ENCODE measurements around the gene CCDC40. TPM values are rescaled to one million over a fixed set of nuclear protein-coding genes. Genes with fewer than 3 reads are reported as not detected.

The CCDC40 gene
- total and polyA plus RNA-seq, 2 of the 13 experiments (the other 11 are each of a cell fraction or from before 2014, with no cell fraction given) = 4.1 to 5.5 TPM

DNA sequence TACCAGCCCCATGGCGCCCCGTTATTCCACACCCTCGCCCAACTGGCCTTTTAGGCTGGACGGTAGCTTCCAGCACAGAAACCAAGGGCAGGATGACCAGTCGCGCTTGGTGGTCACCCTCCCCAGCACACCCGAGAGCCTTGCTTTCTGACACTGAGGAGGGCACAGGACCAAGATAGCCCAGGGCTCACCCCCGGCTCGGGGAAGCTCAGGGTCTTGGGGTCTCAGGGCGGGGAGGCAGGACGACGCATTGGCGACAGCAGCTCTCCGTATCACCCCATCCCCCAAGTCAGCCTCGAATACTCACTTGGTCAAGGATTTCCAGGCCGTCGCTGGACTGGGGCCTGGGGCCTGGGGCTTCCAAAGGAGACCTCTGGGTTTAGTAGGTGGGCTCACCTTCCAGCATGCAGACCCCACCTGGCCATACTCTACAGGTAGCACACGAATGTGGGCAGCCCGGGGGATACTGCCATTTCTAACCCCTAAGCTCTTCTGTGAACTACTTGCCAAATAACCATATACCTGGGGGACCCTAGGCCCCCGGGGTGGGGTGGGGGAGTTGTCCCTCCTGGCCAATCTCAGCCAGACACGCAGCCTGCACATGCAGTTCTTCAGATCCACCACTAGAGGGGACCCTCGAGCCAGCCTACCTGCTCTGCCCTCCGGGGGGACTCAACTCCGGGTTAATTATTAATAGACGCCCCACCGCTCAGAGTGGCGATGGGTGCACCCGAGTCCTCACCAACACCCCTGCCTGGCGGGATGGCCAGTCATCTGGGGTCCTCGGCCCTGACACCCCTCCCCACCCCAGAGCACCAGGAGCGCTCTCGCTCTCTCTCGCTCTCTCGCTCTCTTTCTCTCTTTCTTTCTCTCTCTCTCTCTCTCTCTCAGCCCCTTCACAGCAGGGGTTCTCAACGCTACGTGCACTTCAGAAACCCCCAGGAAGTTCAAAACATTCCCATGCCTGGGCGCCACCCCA is 30.8 kb upstream of the CCDC40 start (continued):
- TF ChIP-seq ZNF850 (CRISPR knock-in tag; conservative IDR thresholded peaks at IDR 0.05) = no peak
- TF ChIP-seq ZNF501 (CRISPR knock-in tag; IDR thresholded peaks at IDR 0.05) = peak; percentile 64
- TF ChIP-seq REPIN1 (CRISPR knock-in tag; IDR thresholded peaks at IDR 0.05; ENCODE audit: borderline replicate concordance, low read depth) = no peak; the same call in 1 of the 2 replicates
- no peak; the same call in 1 of the 2 replicates for TF ChIP-seq HNRNPL (IDR thresholded peaks at IDR 0.05; ENCODE audit: low read depth, low read length)
- TF ChIP-seq, protein P1, sequence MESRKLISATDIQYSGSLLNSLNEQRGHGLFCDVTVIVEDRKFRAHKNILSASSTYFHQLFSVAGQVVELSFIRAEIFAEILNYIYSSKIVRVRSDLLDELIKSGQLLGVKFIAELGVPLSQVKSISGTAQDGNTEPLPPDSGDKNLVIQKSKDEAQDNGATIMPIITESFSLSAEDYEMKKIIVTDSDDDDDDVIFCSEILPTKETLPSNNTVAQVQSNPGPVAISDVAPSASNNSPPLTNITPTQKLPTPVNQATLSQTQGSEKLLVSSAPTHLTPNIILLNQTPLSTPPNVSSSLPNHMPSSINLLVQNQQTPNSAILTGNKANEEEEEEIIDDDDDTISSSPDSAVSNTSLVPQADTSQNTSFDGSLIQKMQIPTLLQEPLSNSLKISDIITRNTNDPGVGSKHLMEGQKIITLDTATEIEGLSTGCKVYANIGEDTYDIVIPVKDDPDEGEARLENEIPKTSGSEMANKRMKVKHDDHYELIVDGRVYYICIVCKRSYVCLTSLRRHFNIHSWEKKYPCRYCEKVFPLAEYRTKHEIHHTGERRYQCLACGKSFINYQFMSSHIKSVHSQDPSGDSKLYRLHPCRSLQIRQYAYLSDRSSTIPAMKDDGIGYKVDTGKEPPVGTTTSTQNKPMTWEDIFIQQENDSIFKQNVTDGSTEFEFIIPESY (CRISPR knock-in tag; IDR thresholded peaks at IDR 0.05) = peak; percentile 40
- no peak for TF ChIP-seq KLF11 (CRISPR knock-in tag; IDR thresholded peaks at IDR 0.05)
- no peak for TF ChIP-seq ZNF644 (CRISPR knock-in tag; IDR thresholded peaks at IDR 0.05; ENCODE audit: low read depth)
- TF ChIP-seq NFATC3 (CRISPR knock-in tag; IDR thresholded peaks at IDR 0.05) = no peak
- 0 out of 2 replicates have a peak, but pooled peaks have one; percentile 11 for TF ChIP-seq SP4 (CRISPR knock-in tag; IDR thresholded peaks at IDR 0.05)
- TF ChIP-seq RORA (CRISPR knock-in tag; IDR thresholded peaks at IDR 0.05) = no peak
- TF ChIP-seq ZBTB3 (CRISPR knock-in tag; IDR thresholded peaks at IDR 0.05; ENCODE audit: borderline replicate concordance, low read depth) = no peak
- no peak for TF ChIP-seq ZNF839 (CRISPR knock-in tag; IDR thresholded peaks at IDR 0.05; ENCODE audit: borderline replicate concordance)
- TF ChIP-seq MEF2D (CRISPR knock-in tag; IDR thresholded peaks at IDR 0.05) = 0 out of 2 replicates have a peak, but pooled peaks have one; percentile 30
- TF ChIP-seq MAFF (IDR thresholded peaks at IDR 0.05; ENCODE audit: low read depth, low read length) = no peak
- TF ChIP-seq TCF12 (IDR thresholded peaks at IDR 0.05) = no peak
- no peak for TF ChIP-seq TCF12 (CRISPR knock-in tag; IDR thresholded peaks at IDR 0.05)
- peak; percentile 96 for TF ChIP-seq RAD21 (CRISPR knock-in tag; IDR thresholded peaks at IDR 0.05)
- peak; percentile 68 for TF ChIP-seq DMAP1 (CRISPR knock-in tag; IDR thresholded peaks at IDR 0.05)
- TF ChIP-seq, protein P2, sequence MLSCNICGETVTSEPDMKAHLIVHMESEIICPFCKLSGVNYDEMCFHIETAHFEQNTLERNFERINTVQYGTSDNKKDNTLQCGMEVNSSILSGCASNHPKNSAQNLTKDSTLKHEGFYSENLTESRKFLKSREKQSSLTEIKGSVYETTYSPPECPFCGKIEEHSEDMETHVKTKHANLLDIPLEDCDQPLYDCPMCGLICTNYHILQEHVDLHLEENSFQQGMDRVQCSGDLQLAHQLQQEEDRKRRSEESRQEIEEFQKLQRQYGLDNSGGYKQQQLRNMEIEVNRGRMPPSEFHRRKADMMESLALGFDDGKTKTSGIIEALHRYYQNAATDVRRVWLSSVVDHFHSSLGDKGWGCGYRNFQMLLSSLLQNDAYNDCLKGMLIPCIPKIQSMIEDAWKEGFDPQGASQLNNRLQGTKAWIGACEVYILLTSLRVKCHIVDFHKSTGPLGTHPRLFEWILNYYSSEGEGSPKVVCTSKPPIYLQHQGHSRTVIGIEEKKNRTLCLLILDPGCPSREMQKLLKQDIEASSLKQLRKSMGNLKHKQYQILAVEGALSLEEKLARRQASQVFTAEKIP (CRISPR knock-in tag; IDR thresholded peaks at IDR 0.05; ENCODE audit: borderline replicate concordance) = no peak
- TF ChIP-seq ZFP37 (CRISPR knock-in tag; IDR thresholded peaks at IDR 0.05; ENCODE audit: borderline replicate concordance) = no peak
- TF ChIP-seq ZNF282 (IDR thresholded peaks at IDR 0.05; ENCODE audit: partially characterized antibody) = no peak
- no peak for TF ChIP-seq KAT7 (CRISPR knock-in tag; IDR thresholded peaks at IDR 0.05; ENCODE audit: borderline replicate concordance)
- TF ChIP-seq YY1 (IDR thresholded peaks at IDR 0.05; ENCODE audit: insufficient read depth, insufficient replicate concordance, low read depth, low read length) = no peak
- TF ChIP-seq, protein P3, sequence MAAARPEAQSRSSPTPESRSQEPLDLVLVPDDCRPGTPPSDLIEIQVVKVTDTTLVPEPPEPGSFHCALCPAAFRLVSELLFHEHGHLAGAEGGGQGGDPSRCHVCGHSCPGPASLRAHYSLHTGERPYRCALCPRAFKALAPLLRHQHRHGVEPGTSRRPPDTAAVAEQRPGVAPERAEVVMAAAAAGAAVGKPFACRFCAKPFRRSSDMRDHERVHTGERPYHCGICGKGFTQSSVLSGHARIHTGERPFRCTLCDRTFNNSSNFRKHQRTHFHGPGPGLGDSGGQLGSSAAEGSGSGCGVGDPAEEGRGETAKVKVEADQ (CRISPR knock-in tag; IDR thresholded peaks at IDR 0.05; ENCODE audit: borderline replicate concordance) = no peak
- no peak for TF ChIP-seq SOX6 (IDR thresholded peaks at IDR 0.05)
- TF ChIP-seq SOX6 (CRISPR knock-in tag; IDR thresholded peaks at IDR 0.05) = peak; percentile 68; the same call in 1 of the 2 replicates
